Neural progenitor cell (in vitro differentiated cells): ENCODE results near the gene GAB2.

Experiments
- CTCF ChIP-seq: fragments of 200-600 bp; sonication (generic); IDR thresholded peaks from 2 replicates; pipeline ENCODE4 v1.5.1; 2017; ENCODE audit warnings: antibody characterized with exemption, mild to moderate bottlenecking
- EZH2 ChIP-seq: fragments of 200-600 bp; sonication (generic); IDR thresholded peaks from 2 replicates; pipeline ENCODE4 v1.6.1; 2017; ENCODE audit warnings: antibody characterized with exemption, mild to moderate bottlenecking, moderate library complexity
- EZH2phosphoT487 ChIP-seq: fragments of 200-600 bp; sonication (generic); IDR thresholded peaks from 2 replicates; pipeline ENCODE4 v1.6.1; 2017; ENCODE audit warnings: antibody characterized with exemption

DNA sequence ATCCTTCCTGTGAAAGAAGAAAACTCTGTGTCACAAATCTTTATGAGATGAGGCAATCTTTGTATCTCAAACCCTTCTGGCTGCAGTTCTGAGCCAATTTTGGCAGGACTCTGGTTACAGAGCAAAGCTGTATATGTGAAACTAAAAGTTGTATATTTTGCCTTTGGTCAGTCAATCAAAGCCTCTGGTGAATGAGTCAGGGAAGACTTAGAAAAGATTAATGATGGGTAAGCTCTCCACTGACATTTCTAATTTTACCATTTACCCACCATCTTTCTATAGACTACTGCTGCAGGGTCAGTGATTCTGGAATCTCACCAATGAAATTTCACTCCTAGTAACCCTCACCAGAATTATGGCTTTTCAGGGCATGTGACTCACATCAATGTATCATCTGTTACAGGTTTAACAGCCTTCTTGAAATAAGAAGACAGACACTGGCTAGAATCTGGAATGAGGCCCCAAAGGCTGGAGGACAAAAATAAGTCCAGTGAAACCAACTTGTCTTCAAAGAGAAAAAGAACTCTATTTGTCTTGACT, 185.6 kb downstream of the GAB2 start:
- TF ChIP-seq CTCF: no peak
- no peak for TF ChIP-seq EZH2
- no peak for TF ChIP-seq EZH2phosphoT487
